GM19023 (cell line): Measurements from ENCODE around the gene PLXNA2.

ENCODE experiments used
- ATAC-seq: cut with Tn5 transposase; IDR thresholded peaks from one replicate; pipeline ENCODE4 v1.9.1; 2021; ENCODE audit warnings: mild to moderate bottlenecking, moderate library complexity; ENCODE audit not compliant: unreplicated experiment

Gene PLXNA2

DNA sequence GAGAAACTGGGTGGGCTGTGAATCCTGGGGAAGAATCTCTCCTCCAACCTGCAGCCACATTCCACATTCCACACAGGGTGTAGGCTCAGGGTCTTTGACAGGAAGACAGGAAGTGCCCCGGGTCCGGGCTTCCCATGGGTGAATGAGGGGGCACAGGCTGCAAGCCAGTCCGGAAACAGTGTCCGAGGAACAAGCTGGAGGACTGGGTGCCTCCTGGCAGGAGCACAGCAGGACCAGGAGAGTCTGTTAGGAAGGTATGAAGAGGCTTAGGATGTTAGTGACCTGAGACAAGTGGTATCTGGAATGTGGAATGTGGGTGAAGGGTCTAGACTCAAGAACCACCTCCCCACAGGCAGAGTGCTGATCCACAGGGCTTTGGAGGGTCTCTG is 212.3 kb downstream of the PLXNA2 start:
- no peak for ATAC-seq

DNA sequence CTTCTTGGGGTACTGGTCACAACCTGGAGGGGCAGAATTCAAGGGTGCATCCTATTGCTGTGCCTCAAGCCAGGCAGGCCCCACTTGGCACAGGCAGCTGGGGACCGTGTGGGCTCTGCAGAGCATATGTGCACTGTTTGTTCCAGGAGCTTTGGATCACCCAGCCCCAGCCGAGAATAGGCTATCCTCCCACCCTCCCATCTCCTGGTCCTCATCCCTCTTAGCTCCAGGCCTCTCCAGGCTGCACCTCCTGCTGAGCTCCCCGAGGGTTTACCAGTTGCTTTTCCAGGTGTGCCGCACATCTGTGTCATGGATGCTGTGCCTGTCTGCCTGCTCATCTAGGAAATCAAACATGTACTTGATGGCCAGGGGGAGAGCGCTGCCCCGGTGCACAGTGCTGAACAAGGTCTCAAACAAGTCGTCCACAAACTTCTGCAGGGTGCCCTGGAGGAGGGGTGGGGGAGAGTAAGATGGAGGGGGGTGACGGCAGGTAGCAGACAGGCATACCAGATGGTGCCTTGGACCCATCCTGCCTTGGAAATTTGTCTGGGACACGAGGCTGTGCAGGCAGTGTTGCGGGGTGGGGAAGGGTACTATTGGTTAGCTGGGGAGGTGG is 212.8 kb downstream of the PLXNA2 start:
- no peak for ATAC-seq

DNA sequence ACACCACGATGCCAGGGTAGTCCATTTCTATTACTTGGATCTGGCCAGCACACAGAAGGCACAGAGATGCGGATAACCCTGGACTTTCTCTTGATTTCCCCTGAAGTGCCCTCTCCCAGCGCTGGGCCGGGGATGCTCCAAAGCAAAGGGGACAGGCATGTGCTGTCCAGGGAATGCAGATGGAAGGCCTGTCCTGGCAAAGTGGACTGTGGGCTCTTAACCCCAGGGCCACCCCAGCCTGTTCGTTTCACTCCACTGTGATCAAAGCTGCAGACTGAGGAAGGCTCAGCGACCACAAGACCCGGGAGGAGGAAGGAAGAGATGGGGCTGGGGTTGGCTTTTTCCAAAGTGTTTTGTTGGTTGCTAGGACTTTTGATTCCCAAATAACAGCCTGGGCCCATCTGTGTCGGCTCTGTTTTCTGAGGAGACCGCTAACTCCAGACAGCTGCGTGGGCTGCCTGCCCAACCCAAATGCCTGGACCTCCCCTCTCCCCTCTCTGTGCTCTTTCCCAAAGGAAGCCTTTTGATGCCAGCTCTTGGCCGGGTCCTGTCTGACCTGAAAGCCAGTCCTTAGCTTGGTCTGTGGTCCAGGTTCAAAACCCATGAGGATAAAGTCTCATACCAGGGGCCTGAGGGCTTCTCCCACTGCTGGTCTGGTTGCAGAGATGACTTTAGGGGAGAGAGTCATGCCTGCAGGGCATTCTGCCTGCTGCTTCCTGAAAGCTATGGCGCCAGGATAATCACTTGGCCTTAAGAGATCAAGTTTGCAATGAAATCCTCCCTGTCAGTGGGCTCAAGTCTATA is 213.7 kb downstream of the PLXNA2 start:
- ATAC-seq = no peak

DNA sequence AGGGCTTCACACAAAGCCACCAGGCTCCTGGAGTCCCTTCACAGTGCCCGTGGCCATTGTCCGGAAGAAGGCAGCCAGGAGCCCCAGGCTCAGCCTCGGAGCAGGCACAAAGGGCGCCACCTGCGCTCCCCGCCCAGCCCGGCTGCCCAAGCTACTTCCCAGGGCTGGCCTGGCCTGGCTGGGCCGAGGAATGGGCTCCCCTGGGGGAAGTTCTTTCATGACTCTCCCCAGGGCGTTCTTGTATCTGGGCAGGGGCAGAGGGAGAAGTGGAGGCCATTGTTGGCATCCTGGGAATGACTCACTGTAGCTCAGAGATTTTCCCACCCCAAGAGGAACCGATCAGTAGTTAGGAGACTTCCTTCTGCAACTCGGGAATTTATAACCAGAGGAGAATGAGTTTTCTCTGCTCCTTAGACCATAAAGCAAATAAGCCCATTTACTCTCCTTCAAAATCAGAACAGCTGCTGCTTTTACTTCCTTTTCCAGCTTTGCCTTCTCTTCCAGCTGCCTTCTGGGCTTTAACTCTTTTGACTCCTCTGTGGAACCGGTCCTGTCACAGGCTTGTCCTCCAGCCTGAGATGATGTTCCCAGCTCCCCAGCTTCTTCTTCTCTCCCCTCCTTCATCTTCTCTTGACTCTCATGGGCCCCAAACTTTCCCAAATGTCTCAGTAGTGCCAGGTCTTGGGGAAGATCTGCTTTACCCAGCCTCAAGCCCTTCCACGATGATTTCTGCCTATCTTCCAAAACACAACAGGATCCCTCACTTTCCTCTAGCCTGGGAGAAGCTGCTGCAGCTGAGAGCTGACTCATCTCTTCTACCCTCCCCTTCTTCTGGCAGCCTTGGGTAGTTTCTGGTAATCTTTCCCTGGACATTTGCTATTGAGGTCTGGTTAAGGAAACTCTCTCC is 214.6 kb downstream of the PLXNA2 start:
- ATAC-seq = no peak

DNA sequence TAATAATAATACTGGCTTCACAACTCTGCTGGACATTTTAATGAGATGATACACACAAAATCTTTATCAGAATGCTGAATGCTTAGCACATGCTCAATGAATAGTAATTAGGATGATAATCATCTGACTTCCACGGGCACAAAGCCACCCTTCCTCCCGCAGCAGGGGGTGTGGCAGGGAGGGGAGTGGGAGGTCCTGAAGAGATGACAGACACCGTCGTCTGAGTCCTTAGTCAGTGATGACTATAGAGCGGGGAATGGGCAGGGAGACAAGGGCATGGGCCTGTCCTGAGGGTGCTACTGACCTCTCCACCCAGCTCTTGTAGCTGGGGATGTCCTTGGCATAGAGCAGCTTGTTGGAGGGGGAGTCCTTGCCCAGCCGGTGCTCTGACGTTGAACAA is 215.7 kb downstream of the PLXNA2 start:
- no peak for ATAC-seq

DNA sequence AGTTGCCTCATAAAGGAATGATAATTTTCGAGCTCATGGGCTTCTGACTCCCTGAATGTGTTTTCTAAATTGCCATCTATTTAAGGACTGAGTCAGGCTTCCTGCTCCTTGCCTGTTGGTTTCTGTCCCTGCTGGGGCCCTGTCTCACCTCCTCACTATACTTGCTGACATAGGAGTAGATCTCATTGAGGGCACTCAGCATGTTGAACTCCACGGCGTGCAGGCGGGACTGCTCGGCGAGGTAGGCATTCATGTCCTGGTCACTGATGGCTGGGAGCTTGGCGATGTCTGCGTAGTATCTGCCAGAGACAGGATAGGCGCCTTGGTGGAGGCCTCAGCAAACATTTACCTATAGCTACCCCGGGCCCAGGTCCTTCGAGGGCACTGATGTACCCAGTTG is 216.3 kb downstream of the PLXNA2 start:
- no peak for ATAC-seq

DNA sequence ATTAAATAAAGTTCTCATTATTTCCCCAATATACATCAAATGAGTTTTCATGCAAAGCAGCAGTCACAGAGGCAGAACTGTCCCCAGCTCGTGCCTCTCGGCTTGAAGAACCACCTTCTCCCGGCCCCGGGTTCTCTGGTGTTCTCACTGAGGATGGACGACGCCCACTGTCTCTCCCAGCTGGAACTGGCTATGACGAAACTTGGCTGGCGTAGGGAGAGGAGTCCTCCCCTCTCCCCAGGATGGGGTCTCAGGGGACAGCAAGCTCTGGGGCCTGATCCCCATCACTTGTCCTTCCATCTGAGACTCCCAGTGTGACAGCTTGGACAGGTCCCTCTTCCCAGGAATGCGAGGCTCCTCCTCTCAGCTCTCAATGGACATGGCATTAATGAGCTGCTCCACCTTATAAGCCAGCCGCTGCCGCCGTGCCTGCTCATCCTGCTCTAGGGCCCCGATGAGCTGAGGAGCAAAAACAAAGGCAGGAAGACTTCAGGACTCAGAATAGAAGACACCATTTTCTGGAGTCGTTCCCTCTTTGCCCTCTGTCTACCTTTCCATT is 217.2 kb downstream of the PLXNA2 start:
- no peak for ATAC-seq

DNA sequence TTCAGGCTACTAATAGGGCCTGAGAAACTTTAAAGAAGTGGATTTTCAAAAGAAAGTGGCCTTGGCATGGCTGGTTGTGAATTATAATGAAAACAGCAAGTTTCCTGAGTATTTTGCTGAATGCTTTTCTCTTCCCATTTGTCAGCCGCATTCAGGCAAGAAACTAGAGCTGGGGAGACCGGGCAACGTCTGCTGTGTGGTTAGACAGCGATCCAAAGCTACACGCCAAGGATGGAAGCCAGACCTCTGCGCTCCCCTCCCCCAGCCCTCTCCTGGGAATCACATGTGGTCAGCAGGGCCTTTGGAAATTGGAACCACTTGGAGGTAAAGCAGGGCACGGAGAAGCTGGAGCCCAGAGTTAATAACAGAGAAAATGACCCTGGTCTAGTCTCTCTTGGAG is 219.2 kb downstream of the PLXNA2 start:
- no peak for ATAC-seq

DNA sequence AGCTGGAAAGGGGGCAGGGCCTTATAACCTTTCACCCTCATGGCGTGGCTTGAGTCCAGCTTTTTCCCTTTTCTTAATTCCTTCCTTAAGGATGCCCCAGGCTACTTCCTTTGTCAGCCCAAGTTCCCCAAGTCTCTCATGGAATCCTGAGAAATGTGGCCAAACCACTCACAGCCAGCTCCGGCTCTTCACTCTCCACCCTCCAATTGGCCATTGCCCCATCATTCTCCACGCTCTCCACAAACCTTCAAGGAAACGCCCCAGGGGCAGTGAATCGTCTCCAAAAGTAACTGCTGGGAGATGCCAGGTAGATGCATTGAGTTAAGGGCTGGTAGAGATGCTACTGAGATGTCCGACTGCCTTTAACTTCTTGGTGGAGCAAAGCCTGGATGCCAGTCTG is 219.8 kb downstream of the PLXNA2 start:
- no peak for ATAC-seq

DNA sequence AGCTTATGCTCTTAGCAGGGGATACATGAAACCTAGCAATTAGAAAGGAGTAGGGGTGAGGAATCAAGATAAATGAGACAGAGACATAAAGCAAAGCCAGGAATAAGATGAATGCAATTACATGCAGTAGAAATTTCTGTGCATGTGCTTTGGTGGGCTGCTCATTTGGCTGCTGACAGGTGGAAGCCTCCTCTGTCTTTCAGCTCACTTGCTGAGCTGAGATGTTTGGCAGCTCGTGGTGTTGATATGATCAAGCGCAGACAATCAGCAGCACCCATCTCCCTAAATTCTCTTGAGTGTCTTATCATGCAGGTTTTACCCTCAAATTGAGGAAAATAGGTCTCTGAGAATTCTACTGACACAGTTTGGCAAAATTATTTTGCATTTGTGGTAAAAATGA is 224.9 kb downstream of the PLXNA2 start:
- no peak for ATAC-seq

DNA sequence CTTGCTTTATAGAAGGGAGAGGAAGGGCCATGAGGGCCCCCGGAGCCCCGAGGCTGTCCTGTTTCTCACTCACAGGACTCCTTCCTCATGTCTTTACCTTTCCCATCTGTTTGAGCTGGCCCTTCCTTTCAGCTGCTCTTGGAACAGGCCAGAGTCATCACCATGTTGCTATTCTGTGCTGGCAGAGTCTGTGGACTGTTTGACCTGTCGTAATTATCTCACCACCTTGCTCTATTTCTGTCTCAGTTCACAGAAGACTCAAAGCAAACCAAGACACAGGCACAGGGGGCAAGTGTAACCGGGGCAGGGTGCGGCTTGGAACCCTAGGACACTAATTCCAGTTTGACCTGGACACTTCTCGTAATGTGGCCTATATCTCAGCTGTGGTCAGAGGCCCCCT is 228.9 kb downstream of the PLXNA2 start:
- ATAC-seq = no peak

DNA sequence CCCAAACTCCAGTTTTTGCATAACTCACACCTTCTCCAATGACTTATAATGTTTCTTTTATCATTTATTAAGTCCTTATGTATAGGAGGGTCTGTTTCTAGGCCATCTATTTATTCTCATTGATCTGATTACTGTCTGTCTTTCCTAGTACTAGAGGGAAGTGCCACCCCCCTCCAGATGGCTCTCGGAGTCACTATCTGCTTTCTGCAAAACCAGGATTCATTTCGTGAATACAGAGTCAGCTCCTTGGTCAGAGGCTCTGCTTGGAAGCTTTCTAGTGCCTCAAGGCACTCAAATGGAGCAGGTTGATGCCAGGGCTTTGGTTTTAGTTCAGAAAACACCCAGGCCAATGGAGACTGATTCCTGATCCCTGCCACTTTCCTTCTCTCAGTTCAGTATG is 231.0 kb downstream of the PLXNA2 start:
- no peak for ATAC-seq

DNA sequence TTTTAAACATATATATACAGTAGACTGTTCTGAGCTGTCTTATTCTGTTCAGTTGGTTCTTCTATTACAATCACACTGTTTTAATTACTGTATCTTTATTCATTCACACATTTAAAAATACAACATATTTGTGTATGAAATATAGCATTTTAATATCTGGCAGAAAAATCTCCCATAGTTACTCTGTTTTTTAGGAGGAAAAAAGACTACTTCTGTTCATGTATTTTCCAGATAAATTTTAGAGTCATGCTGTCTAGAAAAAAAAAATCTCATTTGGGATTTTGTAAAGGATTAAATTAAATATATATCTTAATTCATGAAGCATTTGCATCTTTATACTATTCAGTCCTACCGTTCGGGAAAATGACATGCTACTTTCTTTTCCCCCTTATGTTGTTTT is 231.5 kb downstream of the PLXNA2 start:
- ATAC-seq = no peak

DNA sequence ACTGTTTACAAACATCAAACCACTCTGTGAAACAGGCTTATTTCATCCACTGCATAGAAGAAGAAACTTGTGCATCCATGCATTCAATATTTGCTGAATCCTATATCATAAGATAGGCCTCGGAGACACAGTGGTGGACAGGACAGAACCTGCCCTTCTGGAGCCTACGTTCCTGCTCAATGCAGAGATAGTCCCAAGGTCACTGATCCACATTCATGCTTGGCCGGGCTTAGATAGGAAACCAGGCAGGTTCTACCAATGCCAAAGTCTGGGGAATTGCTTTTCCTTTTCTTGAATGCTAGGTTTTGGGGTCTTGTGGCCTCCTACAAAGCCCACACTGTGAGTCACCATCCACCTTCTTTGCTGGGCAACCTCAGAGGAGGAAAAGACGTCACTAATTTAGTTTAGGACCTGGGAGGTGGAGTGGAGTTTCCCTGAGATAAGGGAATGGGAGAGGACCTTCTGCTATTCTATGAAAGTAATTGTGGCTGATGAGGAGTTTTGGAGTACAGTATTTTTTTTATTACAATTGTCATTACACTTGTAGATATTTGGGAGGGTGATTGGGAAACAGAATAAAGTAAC is 233.6 kb downstream of the PLXNA2 start:
- ATAC-seq = no peak

DNA sequence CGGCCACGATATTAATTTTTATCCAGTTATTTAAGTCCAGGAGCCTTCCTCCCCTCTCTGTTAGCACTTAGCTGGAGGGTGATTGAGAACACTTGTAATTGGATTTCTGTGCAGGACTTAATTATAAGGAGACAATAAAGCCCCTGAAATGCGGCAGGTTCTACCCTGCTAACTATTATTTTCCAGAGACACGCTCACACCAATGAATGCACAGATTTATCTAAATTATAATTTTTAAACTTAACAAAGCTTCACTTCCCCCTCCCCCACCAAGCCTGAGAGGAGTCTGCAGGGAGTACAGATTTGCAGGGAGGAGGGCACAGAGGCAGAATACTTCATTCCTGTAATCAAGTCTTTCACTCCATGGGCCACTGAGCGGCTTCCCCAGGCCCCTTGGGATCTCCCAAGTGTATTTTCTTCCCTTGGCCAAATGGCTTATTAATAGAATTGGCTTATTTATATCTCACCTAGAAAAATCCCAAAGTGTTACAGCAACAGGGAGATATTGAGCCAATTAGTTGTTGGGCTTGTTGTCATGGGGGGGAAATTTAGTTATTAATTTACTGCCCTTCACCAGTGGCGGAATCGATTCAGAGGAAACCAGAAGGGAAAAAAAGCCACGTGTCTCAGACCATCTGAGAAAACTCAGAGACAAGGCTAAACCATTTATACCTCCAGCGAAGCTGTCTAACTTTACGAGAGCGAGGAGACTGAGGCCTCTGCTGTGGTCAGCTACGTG is 234.3 kb downstream of the PLXNA2 start:
- ATAC-seq = no peak

DNA sequence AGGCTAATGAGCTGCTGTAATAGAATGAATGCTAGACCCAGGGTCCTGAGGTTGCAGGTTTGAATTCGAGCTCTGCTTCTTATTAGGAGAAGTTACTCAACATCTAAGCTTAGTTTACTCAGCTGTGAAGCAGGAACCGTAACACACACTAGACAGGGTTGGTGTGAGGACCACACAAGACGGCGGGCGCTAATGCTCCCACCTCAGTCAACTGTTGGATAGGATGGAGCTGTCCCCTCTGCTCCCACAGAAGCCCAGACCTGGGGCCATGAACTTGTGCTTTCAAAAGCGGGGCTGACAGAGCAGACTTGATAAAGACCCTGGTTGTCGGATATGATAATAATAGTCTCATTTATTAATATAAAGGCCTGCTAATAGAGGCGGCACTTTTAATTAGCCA is 234.9 kb downstream of the PLXNA2 start:
- no peak for ATAC-seq

DNA sequence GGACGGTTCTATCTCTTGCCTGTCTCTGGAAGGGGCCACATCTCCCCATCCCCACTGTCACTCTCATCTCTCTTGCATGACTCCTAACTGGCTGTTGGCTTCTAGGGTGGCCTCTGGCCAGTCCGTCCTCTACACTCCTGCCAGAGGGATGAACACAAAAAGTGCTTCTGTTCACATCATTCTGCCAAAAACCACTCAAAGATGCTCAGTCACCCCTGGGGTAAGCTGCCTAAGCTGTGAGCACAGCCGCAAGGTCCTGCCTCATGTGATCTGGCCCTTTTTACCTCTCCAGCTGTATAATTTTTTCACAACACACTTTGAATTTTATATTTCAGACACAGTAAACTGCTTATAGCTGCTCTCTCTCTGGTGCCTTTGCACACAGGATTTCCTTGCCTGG is 235.7 kb downstream of the PLXNA2 start:
- no peak for ATAC-seq

DNA sequence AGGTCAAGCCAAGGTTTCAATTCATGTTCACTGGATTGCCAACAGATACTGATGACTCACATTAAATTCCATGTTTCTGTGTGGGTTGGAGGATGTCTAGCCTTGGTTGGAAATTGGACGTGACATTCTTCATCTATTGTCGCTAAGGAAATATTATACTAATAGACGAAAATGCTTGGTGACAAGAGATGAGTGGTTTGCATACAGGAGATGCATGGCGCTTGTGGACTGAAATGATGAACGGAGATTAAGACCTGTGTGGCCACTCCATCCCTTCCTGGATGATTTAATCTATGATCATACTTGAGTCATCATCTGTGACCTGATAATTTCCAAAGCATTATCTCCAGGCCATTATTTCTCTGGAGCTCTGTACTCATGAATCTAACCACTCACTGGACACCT is 236.2 kb downstream of the PLXNA2 start:
- no peak for ATAC-seq

DNA sequence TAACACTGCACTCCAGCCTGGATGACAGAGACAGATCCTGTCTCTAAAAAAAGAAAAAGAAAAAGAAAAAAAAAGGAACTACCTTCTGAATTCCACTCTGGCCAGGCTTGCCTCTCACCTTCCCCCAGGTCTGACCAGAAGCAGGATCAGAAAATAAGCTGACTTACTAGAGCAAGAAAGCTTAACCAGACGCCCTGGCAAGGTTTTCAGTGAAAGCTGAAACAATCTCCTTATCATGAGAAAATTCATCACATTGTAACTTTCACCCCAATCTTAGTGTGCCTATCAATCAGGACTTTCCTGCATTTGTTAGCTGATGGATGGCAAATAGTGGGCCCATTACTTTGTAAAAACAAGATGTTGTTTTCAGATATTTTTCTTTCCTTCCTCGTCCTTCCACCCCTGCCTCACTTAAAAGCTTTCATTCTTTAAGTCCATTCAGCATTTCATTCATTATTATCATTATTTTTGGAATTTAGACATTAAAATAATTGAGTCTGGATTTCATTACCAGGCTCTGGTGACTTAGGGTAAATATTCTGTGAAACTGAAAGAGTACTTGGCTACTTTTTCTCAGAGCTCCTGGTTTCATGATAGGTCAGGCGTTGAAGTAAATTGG is 236.8 kb downstream of the PLXNA2 start:
- no peak for ATAC-seq
